Caco-2 (cell line): ENCODE results near the gene PARD3. TPM values are rescaled to one million over a fixed set of nuclear protein-coding genes. Genes with fewer than 3 reads are reported as not detected.

Source experiments
- BruUV-seq: library from RNA; stranded (reverse); fragments of 400-500 nt; replicated peaks from 2 replicates; lab custom pipeline; 2021; lab: Mats Ljungman, UMichigan
- CTCF ChIA-PET: fragments of 300-600 bp; sonication (Branson Sonifier 250); formaldehyde crosslinking; loops from one replicate; lab custom pipeline; 2022; ENCODE audit warnings: antibody characterized with exemption; lab: Charles Lee
- POLR2A ChIA-PET: fragments of 300-600 bp; sonication (Branson Sonifier 250); formaldehyde crosslinking; loops from one replicate; lab custom pipeline; 2022; ENCODE audit warnings: antibody characterized with exemption; lab: Charles Lee
- DNase-seq, 2 experiments: peaks; one replicate each; pipeline versions ENCODE4 v3.0.0 to v3.0.0-alpha.2; 2020 to 2022
- H3K27me3 ChIP-seq: replicated peaks from 2 replicates; pipeline ENCODE4 v1.6.0; 2011; ENCODE audit warnings: low read length; ENCODE audit not compliant: control insufficient read depth, insufficient read depth
- H3K36me3 ChIP-seq: 2 replicates; pipeline ENCODE4 v1.5.1; 2011; ENCODE audit warnings: low read length; ENCODE audit not compliant: control insufficient read depth, insufficient read depth
- H3K4me1 ChIP-seq: fragments of 250-450 bp; sonication (Bioruptor Pico); 2 replicates; pipeline ENCODE4 v1.5.1; 2020; ENCODE audit warnings: mild to moderate bottlenecking
- H3K4me3 ChIP-seq: 2 replicates; pipeline ENCODE4 v1.5.1; 2011; ENCODE audit warnings: low read depth, mild to moderate bottlenecking, control low read depth, low read length
- H3K9me3 ChIP-seq: fragments of 250-450 bp; sonication (Bioruptor Pico); 2 replicates; pipeline ENCODE4 v1.5.1; 2020; ENCODE audit warnings: mild to moderate bottlenecking, moderate library complexity
- H3K27ac Mint-ChIP-seq: one replicate; pipeline ENCODE4 v1.8.0; 2022; ENCODE audit warnings: mixed read lengths; ENCODE audit not compliant: unreplicated experiment
- H3K27me3 Mint-ChIP-seq: one replicate; pipeline ENCODE4 v1.8.0; 2022; ENCODE audit warnings: mixed read lengths; ENCODE audit not compliant: insufficient read depth, unreplicated experiment
- H3K36me3 Mint-ChIP-seq: one replicate; pipeline ENCODE4 v1.8.0; 2022; ENCODE audit warnings: mild to moderate bottlenecking, mixed read lengths; ENCODE audit not compliant: insufficient read depth, unreplicated experiment
- H3K4me1 Mint-ChIP-seq: one replicate; pipeline ENCODE4 v1.8.0; 2022; ENCODE audit warnings: low read depth, mixed read lengths; ENCODE audit not compliant: unreplicated experiment
- H3K4me3 Mint-ChIP-seq: one replicate; pipeline ENCODE4 v1.8.0; 2022; ENCODE audit warnings: mild to moderate bottlenecking, moderate library complexity, mixed read lengths; ENCODE audit not compliant: unreplicated experiment
- H3K9me3 Mint-ChIP-seq: one replicate; pipeline ENCODE4 v1.8.0; 2022; ENCODE audit warnings: mixed read lengths; ENCODE audit not compliant: unreplicated experiment
- CTCF ChIP-seq, 2 experiments: fragments of 200-600 bp in 1 of 2; IDR thresholded peaks; 1 replicate in 1 of 2; 2 replicates in 1 of 2; pipeline versions ENCODE4 v1.5.1 to v1.8.0; 2011 to 2022; ENCODE audit warnings: antibody characterized with exemption in 1 of 2, control low read depth in 1 of 2, inconsistent platforms in 1 of 2, low read depth in 1 of 2, low read length in 1 of 2, mild to moderate bottlenecking in 1 of 2, moderate library complexity in 1 of 2; ENCODE audit not compliant: insufficient read depth in 1 of 2, severe bottlenecking in 1 of 2, unreplicated experiment in 1 of 2
- intact Hi-C: fragments of 100-400 bp; cut with micrococcal nuclease; formaldehyde crosslinking; loops from one replicate; pipeline ENCODE4 v1.10.0; 2022; ENCODE audit not compliant: unreplicated experiment
- total RNA-seq: library from RNA; stranded (reverse); gene quantifications from 2 replicates; pipeline ENCODE4 v1.2.3, GENCODE V29; 2022

The PARD3 gene
- total RNA-seq, 1 experiment from 2014 or later: 80.7 TPM

- Mint-ChIP-seq H3K4me1 (no peaks in the 10 kb centered on the region), H3K36me3 (no peaks in the 10 kb centered on the region), H3K27ac (no peak overlapping the region), H3K4me3 (no peak overlapping the region), H3K9me3 (no peaks in the 10 kb centered on the region), H3K27me3 (no peaks in the 10 kb centered on the region)
- H3K27me3 ChIP-seq: no peaks in the 10 kb centered on the region
- intact Hi-C loops: no loop called here
- no TSS peak for BruUV-seq
- H3K4me3 ChIP-seq: no peak overlapping the region
- TF ChIP-seq CTCF (IDR thresholded peaks at IDR 0.05; ENCODE audit: insufficient read depth in 1 of 2, low read depth in 1 of 2, low read length in 1 of 2, severe bottlenecking in 1 of 2, unreplicated experiment in 1 of 2): no peak
- no peaks in the 10 kb centered on the region for H3K36me3 ChIP-seq
- no peaks in the 10 kb centered on the region for H3K4me1 ChIP-seq
- ChIA-PET CTCF (no interaction called here), POLR2A (no interaction called here)
- no peaks in the 10 kb centered on the region for H3K9me3 ChIP-seq
- no peak for DNase-seq
Observed at GRCh38 chr10:34192646-34193045, 622.5 kb downstream of the PARD3 start.

- Mint-ChIP-seq H3K4me1 (peaks cover 6% of the 10 kb centered on the region), H3K4me3 (no peak overlapping the region), H3K27me3 (no peaks in the 10 kb centered on the region), H3K9me3 (no peaks in the 10 kb centered on the region), H3K27ac (no peak overlapping the region), H3K36me3 (no peaks in the 10 kb centered on the region)
- no peak overlapping the region for H3K4me3 ChIP-seq
- DNase-seq: no peak
- intact Hi-C loops: no loop called here
- ChIA-PET POLR2A (no interaction called here), CTCF (interaction anchor here (0.7 kb wide), 1 partner anchor 261 kb away, joined by 3 read pairs; no protein-coding TSS in a partner anchor)
- TF ChIP-seq CTCF (IDR thresholded peaks at IDR 0.05; ENCODE audit: insufficient read depth in 1 of 2, low read depth in 1 of 2, low read length in 1 of 2, severe bottlenecking in 1 of 2, unreplicated experiment in 1 of 2): no peak
- no peaks in the 10 kb centered on the region for H3K9me3 ChIP-seq
- H3K4me1 ChIP-seq: no peaks in the 10 kb centered on the region
- no peaks in the 10 kb centered on the region for H3K36me3 ChIP-seq
- no peaks in the 10 kb centered on the region for H3K27me3 ChIP-seq
- BruUV-seq: no TSS peak
Observed at GRCh38 chr10:34191406-34191805, 623.7 kb downstream of the PARD3 start.

GRCh38 chr10:34190580-34190979 lies 624.5 kb downstream of the PARD3 start:
- BruUV-seq: no TSS peak
- Mint-ChIP-seq H3K36me3 (no peaks in the 10 kb centered on the region), H3K4me3 (no peak overlapping the region), H3K4me1 (peaks cover 12% of the 10 kb centered on the region), H3K27ac (no peak overlapping the region), H3K9me3 (no peaks in the 10 kb centered on the region), H3K27me3 (no peaks in the 10 kb centered on the region)
- ChIA-PET POLR2A (no interaction called here), CTCF (no interaction called here)
- no peaks in the 10 kb centered on the region for H3K27me3 ChIP-seq
- no peaks in the 10 kb centered on the region for H3K9me3 ChIP-seq
- no peak for DNase-seq
- no peak for TF ChIP-seq CTCF (IDR thresholded peaks at IDR 0.05; ENCODE audit: insufficient read depth in 1 of 2, low read depth in 1 of 2, low read length in 1 of 2, severe bottlenecking in 1 of 2, unreplicated experiment in 1 of 2)
- H3K4me1 ChIP-seq: no peaks in the 10 kb centered on the region
- no peak overlapping the region for H3K4me3 ChIP-seq
- intact Hi-C loops: no loop called here
- H3K36me3 ChIP-seq: no peaks in the 10 kb centered on the region
